Activated naive CD8-positive, alpha-beta T cell treated with anti-CD3 and anti-CD28 coated beads for 36 hours (primary cell): ENCODE measurements around the gene BARD1. TPM values are rescaled to one million over a fixed set of nuclear protein-coding genes. Genes with fewer than 3 reads are reported as not detected.

Source experiments
- DNase-seq: peaks from one replicate; pipeline ENCODE4 v3.0.0; 2021
- H3K27ac Mint-ChIP-seq: one replicate; pipeline ENCODE4 v1.8.0; 2022; ENCODE audit warnings: mild to moderate bottlenecking, moderate library complexity, mixed read lengths
- H3K27me3 Mint-ChIP-seq: one replicate; pipeline ENCODE4 v1.8.0; 2022; ENCODE audit warnings: mild to moderate bottlenecking, mixed read lengths
- H3K36me3 Mint-ChIP-seq: one replicate; pipeline ENCODE4 v1.8.0; 2021; ENCODE audit warnings: mild to moderate bottlenecking, mixed read lengths
- H3K4me1 Mint-ChIP-seq: one replicate; pipeline ENCODE4 v1.8.0; 2021; ENCODE audit warnings: mixed read lengths
- H3K4me3 Mint-ChIP-seq: one replicate; pipeline ENCODE4 v1.8.0; 2022; ENCODE audit warnings: mild to moderate bottlenecking, moderate library complexity, mixed read lengths
- H3K9me3 Mint-ChIP-seq: one replicate; pipeline ENCODE4 v1.8.0; 2022; ENCODE audit warnings: mixed read lengths
- total RNA-seq, 2 experiments: library from RNA; stranded (reverse); gene quantifications; one replicate each; pipeline ENCODE4 v1.2.3, GENCODE V29; 2021

The BARD1 gene
- 10 to 100 TPM; 21.8 to 22.3 TPM for total RNA-seq

- peaks cover 24% of the 10 kb centered on the region for H3K36me3 Mint-ChIP-seq
- H3K27me3 Mint-ChIP-seq: peaks cover 12% of the 10 kb centered on the region
- peaks cover 27% of the 10 kb centered on the region for H3K4me1 Mint-ChIP-seq
- H3K9me3 Mint-ChIP-seq: no peaks in the 10 kb centered on the region
- peak within 1 kb of the TSS; percentile 94 for H3K4me3 Mint-ChIP-seq
- peak; percentile 70 for DNase-seq
- peak within 1 kb of the TSS; percentile 97 for H3K27ac Mint-ChIP-seq
These were observed at the start of gene BARD1 for GRCh38 chr2:214808981-214809750. Gene BARD1, minus strand, starts transcription at chr2:214809683. Its CDS starts 114 bp downstream, at chr2:214809569.

- no peak overlapping the region for H3K4me3 Mint-ChIP-seq
- H3K36me3 Mint-ChIP-seq: peaks cover 2% of the 10 kb centered on the region
- H3K9me3 Mint-ChIP-seq: no peaks in the 10 kb centered on the region
- H3K4me1 Mint-ChIP-seq: no peaks in the 10 kb centered on the region
- no peak for DNase-seq
- peaks cover 7% of the 10 kb centered on the region for H3K27me3 Mint-ChIP-seq
- no peak overlapping the region for H3K27ac Mint-ChIP-seq
These were observed 46.7 kb upstream of the BARD1 start for GRCh38 chr2:214856137-214856536.

- Mint-ChIP-seq H3K4me1 (no peaks in the 10 kb centered on the region), H3K27ac (no peak overlapping the region), H3K4me3 (no peak overlapping the region), H3K9me3 (no peaks in the 10 kb centered on the region), H3K36me3 (peaks cover 2% of the 10 kb centered on the region), H3K27me3 (peaks cover 7% of the 10 kb centered on the region)
- DNase-seq: no peak
These were observed 44.4 kb upstream of the BARD1 start for GRCh38 chr2:214853906-214854305.

- Mint-ChIP-seq H3K4me1 (no peaks in the 10 kb centered on the region), H3K27ac (no peak overlapping the region), H3K27me3 (no peaks in the 10 kb centered on the region), H3K9me3 (no peaks in the 10 kb centered on the region), H3K36me3 (no peaks in the 10 kb centered on the region), H3K4me3 (no peak overlapping the region)
- no peak for DNase-seq
These were observed 34.3 kb upstream of the BARD1 start for GRCh38 chr2:214843823-214844222.

DNA sequence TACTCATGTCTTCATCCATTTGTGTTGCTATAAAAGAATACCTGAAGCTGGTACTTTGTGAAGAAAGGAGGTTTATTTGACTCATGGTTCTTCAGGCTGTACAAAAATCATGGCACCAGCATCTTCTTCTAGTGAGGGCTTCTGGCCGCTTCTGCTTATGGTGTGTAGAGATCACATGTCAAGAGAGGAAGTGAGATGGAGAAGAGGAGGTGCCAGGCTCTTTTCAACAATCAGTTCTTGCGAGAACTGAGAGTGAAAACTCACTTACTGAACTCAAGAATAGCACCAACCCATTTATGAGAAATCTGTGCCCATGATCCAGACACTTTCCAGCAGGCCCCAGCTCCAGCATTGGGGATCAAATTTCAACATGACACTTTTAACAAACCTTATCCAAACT is 30.0 kb upstream of the BARD1 start:
- H3K27me3 Mint-ChIP-seq: no peaks in the 10 kb centered on the region
- H3K36me3 Mint-ChIP-seq: no peaks in the 10 kb centered on the region
- H3K9me3 Mint-ChIP-seq: no peaks in the 10 kb centered on the region
- H3K4me1 Mint-ChIP-seq: no peaks in the 10 kb centered on the region
- H3K27ac Mint-ChIP-seq: no peak overlapping the region
- no peak overlapping the region for H3K4me3 Mint-ChIP-seq
- no peak for DNase-seq

DNA sequence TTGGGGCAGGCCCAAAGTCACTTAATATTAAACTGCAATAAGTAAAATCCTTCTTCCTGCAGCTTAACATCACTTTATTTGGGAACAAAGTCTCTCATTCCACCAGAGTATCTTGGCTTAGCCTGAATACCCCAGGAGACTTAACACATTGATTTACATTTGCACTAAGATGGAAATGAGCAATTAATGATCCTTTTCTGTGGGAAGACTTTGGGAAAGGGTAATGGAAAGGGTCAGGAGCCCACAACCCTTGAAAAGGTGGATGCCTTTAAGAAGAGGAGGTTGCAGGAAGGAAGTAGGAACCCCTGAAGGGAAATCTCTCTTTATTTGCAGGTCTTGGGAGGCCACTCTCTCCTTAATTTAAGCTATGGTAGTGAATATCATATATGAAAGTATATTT is 28.0 kb upstream of the BARD1 start:
- Mint-ChIP-seq H3K27ac (no peak overlapping the region), H3K4me1 (no peaks in the 10 kb centered on the region), H3K4me3 (no peak overlapping the region), H3K36me3 (no peaks in the 10 kb centered on the region), H3K9me3 (no peaks in the 10 kb centered on the region), H3K27me3 (no peaks in the 10 kb centered on the region)
- DNase-seq: no peak

DNA sequence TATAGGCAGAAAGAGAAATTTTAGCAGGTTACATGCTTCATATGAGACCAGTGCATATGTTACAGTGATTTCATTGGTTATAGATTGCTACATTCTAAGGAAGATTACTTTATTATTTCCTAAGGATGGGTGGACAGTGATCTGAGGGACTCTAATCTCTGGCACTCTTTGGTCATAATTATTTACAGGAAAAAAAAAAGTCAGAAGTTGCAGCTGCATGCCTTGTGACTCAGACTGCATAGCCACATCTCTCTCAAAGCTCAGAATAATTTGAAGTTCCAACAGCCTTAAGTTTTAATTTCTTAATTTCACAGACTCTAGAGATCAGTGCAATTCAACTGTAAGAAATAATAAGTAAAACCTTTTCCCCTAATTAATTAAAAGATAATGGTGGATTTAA is 27.1 kb upstream of the BARD1 start:
- H3K36me3 Mint-ChIP-seq: no peaks in the 10 kb centered on the region
- H3K27ac Mint-ChIP-seq: no peak overlapping the region
- no peak overlapping the region for H3K4me3 Mint-ChIP-seq
- no peaks in the 10 kb centered on the region for H3K27me3 Mint-ChIP-seq
- H3K4me1 Mint-ChIP-seq: no peaks in the 10 kb centered on the region
- H3K9me3 Mint-ChIP-seq: no peaks in the 10 kb centered on the region
- DNase-seq: no peak

GRCh38 chr2:214830794-214831346 is 21.4 kb upstream of the BARD1 start:
- H3K36me3 Mint-ChIP-seq: no peaks in the 10 kb centered on the region
- no peak overlapping the region for H3K27ac Mint-ChIP-seq
- H3K4me3 Mint-ChIP-seq: no peak overlapping the region
- H3K9me3 Mint-ChIP-seq: no peaks in the 10 kb centered on the region
- DNase-seq: no peak
- no peaks in the 10 kb centered on the region for H3K27me3 Mint-ChIP-seq
- H3K4me1 Mint-ChIP-seq: no peaks in the 10 kb centered on the region

DNA sequence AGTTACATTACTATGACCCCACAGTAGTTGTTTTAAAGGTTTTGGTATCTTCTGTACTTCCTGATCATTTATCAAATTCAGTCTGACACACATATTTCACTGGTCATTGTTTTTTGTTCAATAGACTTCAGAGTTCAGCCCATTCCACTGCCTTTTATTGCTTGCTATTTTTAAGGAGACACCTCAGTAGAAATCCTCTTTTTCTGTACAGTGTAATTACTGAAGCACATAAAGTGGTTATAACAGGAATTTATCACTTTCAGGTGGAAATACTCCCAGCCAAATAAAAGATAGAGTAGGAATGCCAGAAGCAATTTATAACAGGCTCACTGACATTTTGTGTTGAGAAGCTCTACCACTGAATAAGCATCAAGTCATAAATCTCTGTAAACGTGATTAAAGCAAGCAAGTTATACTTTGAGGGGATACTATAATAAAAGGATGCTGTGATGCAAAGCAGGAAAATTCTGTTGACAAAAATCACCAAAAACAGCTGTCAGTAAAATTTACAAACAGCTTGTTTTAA is 6.6 kb upstream of the BARD1 start:
- Mint-ChIP-seq H3K27ac (no peak overlapping the region), H3K4me3 (no peak overlapping the region), H3K4me1 (no peaks in the 10 kb centered on the region), H3K36me3 (no peaks in the 10 kb centered on the region), H3K27me3 (peaks cover 18% of the 10 kb centered on the region), H3K9me3 (no peaks in the 10 kb centered on the region)
- DNase-seq: no peak

DNA sequence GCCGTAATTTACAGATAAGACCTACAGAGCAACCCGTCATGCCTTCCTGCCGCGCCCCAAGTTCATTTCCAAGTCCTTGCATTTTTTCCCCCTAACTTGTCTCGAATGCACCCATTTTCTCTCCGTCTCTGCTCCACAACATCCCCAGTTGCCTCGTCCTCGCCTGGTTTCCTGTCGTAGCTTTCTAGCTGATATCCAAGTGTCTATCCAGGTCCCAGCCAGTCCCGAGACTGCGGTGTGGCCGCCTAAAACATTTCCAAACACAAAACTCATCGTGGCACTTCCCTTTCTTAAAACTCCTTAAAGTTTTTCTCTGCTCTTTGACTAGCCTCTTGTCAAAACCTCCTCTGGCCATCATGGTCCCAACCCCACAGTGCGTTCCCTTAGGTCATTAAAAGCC is 1.2 kb upstream of the BARD1 start:
- DNase-seq: no peak
- Mint-ChIP-seq H3K36me3 (peaks cover 12% of the 10 kb centered on the region), H3K4me3 (peak overlapping the region; percentile 84), H3K27ac (peak overlapping the region; percentile 57), H3K4me1 (peaks cover 23% of the 10 kb centered on the region), H3K9me3 (no peaks in the 10 kb centered on the region), H3K27me3 (peaks cover 13% of the 10 kb centered on the region)

- peak; percentile 99 for DNase-seq
- H3K9me3 Mint-ChIP-seq: no peaks in the 10 kb centered on the region
- peak overlapping the region; percentile 83 for H3K27ac Mint-ChIP-seq
- peaks cover 13% of the 10 kb centered on the region for H3K27me3 Mint-ChIP-seq
- H3K36me3 Mint-ChIP-seq: peaks cover 18% of the 10 kb centered on the region
- H3K4me1 Mint-ChIP-seq: peaks cover 25% of the 10 kb centered on the region
- peak overlapping the region; percentile 94 for H3K4me3 Mint-ChIP-seq
These were observed 475 bp upstream of the BARD1 start for GRCh38 chr2:214809751-214810564.

DNA sequence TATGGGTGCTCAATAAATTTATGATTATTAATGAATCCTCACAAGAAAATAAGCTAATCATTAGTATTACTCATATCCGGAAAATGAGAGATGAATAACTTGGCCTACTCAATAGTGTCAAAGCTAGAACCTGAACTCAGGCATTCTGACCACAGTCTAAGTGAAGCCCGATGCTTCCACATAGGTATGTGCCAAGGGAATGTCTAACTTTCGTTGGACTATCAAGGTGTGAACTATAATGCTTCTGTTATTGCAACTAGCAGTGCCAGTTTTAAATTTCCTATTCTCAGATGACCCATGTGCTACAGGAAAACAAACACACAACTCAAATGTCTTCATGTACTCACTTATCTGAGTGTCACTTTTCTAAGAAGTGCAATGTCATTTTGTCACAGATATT is 1.8 kb downstream of the BARD1 start:
- Mint-ChIP-seq H3K4me1 (peaks cover 27% of the 10 kb centered on the region), H3K9me3 (no peaks in the 10 kb centered on the region), H3K36me3 (peaks cover 33% of the 10 kb centered on the region), H3K4me3 (peak overlapping the region; percentile 94), H3K27me3 (peaks cover 7% of the 10 kb centered on the region), H3K27ac (peak overlapping the region; percentile 97)
- DNase-seq: no peak

DNA sequence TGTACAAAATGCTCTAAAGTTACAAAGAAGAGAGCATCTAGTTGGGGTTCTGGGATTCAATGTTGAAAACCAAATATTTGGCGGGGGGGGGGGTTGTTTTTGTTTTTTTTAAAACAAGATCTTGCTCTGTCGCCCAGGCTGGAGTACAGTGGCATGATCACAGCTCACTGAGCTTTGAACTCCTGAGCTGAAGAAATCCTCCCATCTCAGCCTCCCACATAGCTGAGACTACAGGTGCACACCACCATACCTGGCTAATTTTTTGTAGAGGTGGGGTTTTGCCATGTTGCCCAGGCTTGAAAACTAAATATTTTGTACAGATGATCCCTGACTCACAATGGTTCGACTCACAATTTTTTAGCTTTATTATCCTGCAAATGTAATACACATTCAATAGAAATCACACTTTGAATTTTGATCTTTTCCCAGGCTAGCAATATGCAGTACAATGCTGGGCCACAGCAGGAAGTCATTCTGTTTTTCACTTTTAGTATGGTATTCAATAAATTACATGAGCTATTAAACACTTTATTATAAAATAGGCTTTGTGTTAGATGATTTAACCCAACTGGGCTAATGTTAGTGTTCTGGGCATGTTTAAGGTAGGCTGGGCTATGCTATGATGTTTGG is 7.6 kb downstream of the BARD1 start:
- Mint-ChIP-seq H3K4me1 (peaks cover 15% of the 10 kb centered on the region), H3K9me3 (no peaks in the 10 kb centered on the region), H3K36me3 (peaks cover 44% of the 10 kb centered on the region), H3K4me3 (no peak overlapping the region), H3K27me3 (no peaks in the 10 kb centered on the region), H3K27ac (no peak overlapping the region)
- no peak for DNase-seq

DNA sequence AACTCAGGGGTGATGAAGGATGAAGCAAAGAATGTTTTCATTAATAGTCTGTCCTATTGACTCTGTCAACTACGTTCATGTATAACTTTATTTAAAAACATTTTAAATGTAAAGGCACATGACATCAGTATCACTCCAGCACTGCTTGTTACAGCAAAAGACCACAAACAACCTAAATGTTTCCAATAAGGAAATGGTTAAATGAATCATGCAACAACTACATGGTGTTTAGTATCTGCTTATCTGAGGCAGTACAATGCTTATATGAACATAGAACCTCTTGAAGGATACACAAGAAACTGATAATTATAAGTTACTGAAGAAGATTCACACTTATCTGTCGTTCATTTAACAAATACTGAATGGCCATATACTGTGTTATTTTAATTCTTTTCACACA is 8.4 kb downstream of the BARD1 start:
- H3K9me3 Mint-ChIP-seq: no peaks in the 10 kb centered on the region
- no peak overlapping the region for H3K27ac Mint-ChIP-seq
- H3K4me1 Mint-ChIP-seq: peaks cover 14% of the 10 kb centered on the region
- H3K36me3 Mint-ChIP-seq: peaks cover 46% of the 10 kb centered on the region
- H3K4me3 Mint-ChIP-seq: no peak overlapping the region
- H3K27me3 Mint-ChIP-seq: no peaks in the 10 kb centered on the region
- DNase-seq: no peak

- Mint-ChIP-seq H3K9me3 (no peaks in the 10 kb centered on the region), H3K4me1 (peaks cover 9% of the 10 kb centered on the region), H3K27ac (no peak overlapping the region), H3K36me3 (peaks cover 45% of the 10 kb centered on the region), H3K4me3 (no peak overlapping the region), H3K27me3 (no peaks in the 10 kb centered on the region)
- no peak for DNase-seq
These were observed 9.3 kb downstream of the BARD1 start for GRCh38 chr2:214800180-214800579.
